G401.6 (cell line): Measurements from ENCODE around the gene KRTAP9-8.
"Not testable (repeated sequence)": the region's sequence is repeated elsewhere in the genome, so short reads cannot be mapped to it uniquely, and the experiment has no call there.

ENCODE experiments used
- FAIRE-seq: peaks from 2 replicates; lab custom pipeline; 2012; peaks lifted over from hg19 to GRCh38; lab: Jason Lieb, UNC

Gene KRTAP9-8

DNA sequence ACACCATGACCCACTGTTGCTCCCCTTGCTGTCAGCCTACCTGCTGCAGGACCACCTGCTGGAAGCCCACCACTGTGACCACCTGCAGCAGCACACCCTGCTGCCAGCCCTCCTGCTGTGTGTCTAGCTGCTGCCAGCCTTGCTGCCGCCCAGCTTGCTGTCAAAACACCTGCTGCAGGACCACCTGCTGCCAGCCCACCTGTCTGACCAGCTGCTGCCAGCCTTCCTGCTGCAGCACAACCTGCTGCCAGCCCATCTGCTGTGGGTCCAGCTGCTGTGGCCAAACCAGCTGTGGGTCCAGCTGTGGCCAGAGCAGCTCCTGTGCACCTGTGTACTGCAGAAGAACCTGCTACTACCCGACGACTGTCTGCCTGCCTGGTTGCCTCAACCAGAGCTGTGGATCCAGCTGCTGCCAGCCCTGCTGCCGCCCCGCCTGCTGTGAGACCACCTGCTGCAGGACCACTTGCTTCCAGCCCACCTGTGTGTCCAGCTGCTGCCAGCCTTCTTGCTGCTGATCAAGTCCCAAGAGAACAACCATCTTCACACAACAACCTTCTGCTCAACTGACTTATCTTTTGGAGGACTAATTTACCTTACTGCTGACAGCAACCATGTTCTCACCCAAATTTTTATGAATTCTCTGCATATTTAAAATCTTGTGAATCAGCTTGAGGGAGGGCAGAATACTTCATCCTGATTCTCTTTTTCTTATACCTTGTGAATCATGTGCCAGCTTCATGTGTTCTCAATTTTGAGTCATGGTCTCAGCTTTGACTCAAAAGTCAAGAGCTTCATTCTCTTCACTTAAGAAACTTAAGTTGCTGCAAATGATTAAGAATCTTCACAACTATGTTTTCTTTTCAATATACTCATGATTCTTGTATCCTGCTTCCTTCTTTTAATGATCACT lies 17.8 kb downstream of the KRTAP9-8 start, which contains the start of gene KRTAP9-9:
KRTAP9-9 (plus strand) TSS at position 4 of the 910 bp plus-strand sequence.
- FAIRE-seq, result not testable (repeated sequence)

DNA sequence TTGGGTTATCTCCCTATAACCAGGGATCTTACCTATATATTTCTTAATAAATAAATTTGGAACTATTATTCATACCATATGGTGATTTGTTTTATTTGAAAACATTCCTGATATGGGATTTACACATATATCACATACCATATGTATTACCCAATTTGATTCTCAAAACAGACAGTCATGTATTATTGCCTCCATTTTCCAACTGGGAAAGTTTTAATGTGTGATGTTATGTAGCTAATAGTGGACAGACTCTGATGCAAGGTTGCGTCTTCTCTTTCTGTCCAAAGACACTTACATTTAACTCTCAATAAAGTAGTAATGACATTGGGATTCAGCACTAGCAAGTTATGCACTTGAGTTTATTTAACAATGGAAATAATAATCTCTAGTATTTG lies 18.5 kb downstream of the KRTAP9-8 start:
- FAIRE-seq, result no peak

DNA sequence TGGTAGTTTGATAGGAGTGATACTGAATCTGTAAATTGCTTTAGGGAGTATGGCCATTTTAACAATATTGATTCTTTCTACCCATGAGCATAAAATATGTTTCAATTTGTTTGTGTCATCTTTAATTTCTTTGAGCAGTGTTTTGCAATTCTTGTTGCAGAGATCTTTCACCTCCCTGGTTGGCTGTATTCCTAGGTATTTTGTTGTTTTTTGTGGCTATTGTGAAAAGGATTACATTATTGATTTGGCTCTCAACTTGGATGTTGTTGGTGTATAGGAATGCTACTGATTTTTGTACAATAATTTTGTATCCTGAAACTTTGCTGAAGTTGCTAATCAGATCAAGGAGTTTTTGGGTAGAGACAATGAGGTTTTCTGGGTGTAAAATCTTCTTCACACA lies 20.6 kb downstream of the KRTAP9-8 start:
- FAIRE-seq, result no peak

DNA sequence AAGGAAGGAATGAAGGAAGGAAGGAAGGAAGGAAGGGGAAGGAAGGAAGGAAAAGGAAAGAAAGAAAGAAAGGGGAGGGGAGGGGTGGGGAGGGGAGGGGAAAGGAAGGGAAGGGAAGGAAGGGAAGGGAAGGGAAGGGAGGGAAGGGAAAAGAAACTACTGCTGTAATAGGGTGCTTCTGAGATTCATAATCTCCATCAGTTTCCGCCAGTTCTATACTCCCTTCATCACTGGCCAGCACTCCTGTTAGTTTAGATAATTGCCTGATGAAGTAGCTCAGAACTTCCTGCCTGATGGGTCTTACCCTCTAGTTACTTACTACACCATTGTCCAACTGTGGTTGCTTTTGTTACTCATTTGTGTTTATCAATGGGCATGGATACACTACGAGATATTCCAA lies 25.4 kb downstream of the KRTAP9-8 start:
- FAIRE-seq, result no peak

DNA sequence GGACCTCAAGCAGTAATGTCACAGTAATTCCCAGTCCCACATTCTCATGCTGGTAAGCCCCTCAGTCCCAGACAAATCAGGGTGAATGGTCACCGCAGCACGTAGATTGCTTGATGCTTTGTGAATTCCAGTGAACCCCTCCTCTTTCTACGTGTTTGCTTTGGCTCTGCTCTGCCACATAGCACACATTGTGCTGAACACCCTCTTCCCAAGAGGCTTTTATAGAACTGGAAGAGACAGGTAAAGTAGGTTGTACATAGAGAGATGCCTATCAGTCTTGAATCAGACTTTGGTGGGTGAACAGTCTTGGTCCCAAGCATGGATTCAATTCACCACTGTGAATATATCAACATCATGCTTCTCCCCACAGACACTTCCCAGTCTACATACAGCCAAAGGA lies 26.8 kb downstream of the KRTAP9-8 start:
- FAIRE-seq, result no peak

DNA sequence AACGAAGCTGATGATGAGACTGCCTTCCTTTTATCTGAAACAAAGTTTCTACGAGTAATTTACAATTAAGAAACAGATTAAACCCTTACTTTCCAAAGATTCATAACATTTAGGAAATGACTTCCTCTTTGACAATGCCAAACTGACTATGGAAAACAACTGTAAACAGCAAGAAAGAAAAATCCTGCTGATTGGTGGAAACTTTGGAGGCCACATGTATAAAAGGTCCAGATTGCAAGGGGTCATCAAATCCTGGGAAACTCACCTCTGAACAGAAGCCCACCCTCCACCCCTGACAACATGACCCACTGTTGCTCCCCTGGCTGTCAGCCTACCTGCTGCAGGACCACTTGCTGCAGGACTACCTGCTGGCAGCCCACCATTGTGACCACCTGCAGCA lies 27.3 kb downstream of the KRTAP9-8 start, which contains the start of gene KRTAP9-6:
KRTAP9-6 (plus strand) TSS at position 301 of the 400 bp plus-strand sequence; CDS start at position 301, 0 bp downstream.
- no peak for FAIRE-seq

DNA sequence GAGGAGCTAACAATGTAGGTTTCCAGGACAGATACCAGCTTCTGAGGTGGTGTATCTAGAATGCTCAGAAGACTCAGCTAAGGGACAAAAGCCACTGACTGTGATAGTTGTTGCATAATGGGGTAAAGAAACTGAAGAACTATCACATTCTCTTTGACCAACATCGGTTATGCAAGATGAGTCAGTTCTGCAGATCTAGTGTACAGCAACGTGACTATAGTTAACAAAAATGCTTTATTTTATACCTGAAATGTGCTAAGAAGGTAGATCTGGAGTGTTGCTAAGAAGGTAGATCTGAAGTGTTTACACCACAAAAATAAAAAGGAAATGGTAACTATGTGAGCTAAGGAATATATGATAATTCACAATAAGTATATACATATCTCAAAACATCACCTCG lies 29.9 kb downstream of the KRTAP9-8 start:
- FAIRE-seq, result no peak

DNA sequence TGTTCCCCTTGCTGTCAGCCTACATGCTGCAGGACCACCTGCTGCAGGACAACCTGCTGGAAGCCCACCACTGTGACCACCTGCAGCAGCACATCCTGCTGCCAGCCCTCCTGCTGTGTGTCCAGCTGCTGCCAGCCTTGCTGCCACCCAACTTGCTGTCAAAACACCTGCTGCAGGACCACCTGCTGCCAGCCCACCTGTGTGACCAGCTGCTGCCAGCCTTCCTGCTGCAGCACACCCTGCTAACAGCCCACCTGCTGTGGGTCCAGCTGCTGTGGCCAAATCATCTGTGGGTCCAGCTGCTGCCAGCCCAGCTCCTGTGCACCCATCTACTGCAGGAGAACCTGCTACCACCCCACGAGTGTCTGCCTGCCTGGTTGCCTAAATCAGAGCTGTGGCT lies 33.5 kb downstream of the KRTAP9-8 start:
- FAIRE-seq, result not testable (repeated sequence)

DNA sequence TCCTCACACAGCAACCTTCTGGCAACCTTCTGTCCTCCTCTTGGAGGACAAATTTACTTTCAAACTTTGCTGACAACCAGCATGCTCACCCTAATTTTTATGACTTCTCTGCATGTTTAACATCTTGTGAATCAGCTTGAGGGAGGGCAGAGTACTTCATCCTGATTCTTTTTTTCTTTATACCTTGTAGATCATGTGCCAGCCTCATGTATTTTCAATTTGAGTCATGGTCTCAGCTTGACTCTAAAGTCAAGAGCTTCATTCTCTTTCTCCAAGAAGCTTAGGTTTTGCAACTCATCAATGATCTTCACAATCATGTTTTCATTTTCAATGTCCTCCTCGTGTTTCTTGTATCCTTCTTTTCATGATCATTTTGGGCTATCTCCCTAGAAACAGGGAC lies 34.1 kb downstream of the KRTAP9-8 start:
- FAIRE-seq, result no peak

DNA sequence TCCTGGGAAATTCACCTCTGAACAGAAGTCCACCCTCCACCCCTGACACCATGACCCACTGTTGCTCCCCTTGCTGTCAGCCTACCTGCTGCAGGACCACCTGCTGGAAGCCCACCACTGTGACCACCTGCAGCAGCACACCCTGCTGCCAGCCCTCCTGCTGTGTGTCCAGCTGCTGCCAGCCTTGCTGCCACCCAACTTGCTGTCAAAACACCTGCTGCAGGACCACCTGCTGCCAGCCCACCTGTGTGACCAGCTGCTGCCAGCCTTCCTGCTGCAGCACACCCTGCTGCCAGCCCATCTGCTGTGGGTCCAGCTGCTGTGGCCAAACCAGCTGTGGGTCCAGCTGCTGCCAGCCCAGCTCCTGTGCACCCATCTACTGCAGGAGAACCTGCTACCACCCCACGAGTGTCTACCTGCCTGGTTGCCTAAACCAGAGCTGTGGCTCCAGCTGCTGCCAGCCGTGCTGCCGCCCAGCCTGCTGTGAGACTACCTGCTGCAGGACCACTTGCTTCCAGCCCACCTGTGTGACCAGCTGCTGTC lies 37.9 kb downstream of the KRTAP9-8 start, which contains the start of gene KRTAP9-7:
KRTAP9-7 (plus strand) TSS at position 51 of the 543 bp plus-strand sequence; CDS start at position 51, 0 bp downstream.
- not testable (repeated sequence) for FAIRE-seq

DNA sequence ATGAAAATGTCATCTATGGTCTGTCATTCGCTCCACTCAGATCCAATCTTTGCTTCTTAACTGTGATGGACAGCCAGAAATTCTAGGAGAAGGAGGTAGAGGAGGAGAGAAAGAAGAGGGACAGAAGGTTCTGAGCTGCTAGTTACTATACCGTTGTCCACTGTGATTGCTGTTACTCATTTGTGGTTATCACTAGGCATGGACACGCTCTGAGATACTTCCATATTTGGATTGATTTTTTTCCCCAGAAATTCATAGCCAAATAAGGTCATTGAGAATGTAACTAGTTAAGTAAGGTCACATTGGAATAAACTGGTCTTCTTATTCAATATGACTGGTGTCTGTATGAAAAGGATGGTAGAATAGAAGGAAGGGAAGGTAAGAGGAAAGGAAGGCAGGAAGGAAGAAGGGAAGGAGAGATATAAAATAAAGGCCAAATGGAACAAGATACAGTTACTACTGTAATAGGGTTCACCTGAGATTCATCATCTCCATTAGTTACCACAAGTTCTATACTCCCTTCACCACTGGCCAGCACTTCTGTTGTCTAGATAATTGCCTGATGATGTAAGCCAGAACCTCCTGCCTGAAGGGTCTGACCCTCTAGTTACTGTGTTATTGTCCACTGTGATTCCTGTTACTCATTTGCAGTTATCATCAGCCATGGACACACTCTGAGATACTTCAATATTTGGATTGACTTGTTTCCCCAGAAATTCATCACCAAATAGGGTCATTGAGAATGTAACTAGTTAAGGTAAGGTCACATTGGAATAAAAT lies 40.6 kb downstream of the KRTAP9-8 start:
- FAIRE-seq, result no peak

DNA sequence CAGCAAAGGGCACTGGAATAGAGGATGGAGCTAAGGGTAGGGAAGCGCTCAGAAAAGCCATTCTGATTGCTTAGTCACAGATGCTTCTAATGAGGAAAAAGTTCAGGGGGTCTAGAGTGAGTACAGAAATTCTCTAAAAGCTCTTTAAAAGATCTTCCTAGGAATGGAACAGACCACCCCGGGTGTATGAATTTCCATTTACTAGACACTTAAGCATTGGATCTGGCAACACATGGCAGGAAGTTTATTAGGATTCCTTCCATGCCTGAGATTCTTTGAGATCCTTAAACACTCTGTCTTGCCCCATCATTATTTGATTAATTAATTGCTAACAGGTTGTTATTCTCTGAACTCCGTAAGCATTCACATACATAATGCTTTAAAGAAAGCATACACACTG lies 46.2 kb downstream of the KRTAP9-8 start:
- peak; percentile 93 for FAIRE-seq

DNA sequence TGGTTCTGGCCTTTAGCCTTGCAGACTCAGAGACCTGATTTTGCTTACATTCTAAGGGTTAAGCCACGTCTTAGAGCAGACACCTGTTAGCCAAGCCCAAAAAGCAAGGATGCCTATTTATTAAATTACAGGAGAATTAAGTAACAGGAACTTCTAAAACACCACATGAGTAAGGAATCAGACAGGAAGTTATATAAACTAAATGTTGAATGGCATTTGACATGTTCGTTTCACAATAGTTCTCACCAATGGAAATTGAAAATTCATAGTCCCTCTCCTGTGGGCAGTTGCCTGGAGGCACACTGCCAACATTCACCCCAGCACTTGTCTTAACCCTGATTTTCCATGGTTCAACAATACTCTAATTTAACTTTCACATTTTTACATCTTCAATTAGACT lies 46.7 kb downstream of the KRTAP9-8 start:
- FAIRE-seq, result no peak

DNA sequence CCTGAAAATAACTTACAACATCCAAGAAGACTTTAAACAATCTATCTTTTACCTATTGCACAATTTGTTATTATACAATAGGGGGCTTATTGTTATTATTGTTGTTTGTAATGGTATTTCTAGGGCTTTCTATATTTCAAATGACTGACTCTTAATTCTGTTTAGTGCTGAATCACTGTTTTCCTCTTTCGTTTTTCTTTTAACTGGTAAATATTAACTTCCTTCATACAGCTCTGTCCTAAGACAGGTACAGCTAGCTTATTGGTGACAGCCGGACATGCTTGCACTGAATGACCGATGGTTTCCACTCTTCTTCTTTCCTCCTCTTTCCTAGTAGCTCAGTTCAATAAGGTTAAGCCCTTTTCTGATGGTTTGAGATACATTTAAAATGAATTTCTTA lies 49.3 kb downstream of the KRTAP9-8 start:
- FAIRE-seq, result no peak
